GM21381 (cell line): Measurements from ENCODE around the gene IRGM.
"Not testable (repeated sequence)": the region's sequence is repeated elsewhere in the genome, so short reads cannot be mapped to it uniquely, and the experiment has no call there.

Experiments used
- ATAC-seq: cut with Tn5 transposase; IDR thresholded peaks from one replicate; pipeline ENCODE4 v1.9.1; 2021; ENCODE audit warnings: mild to moderate bottlenecking, moderate library complexity; ENCODE audit not compliant: unreplicated experiment

IRGM gene

GRCh38 chr5:150846308-150846653 is at the start of gene IRGM:
IRGM (plus strand) TSS chr5:150846521; CDS start chr5:150848124, 1,603 bp downstream.
- ATAC-seq: not testable (repeated sequence)

DNA sequence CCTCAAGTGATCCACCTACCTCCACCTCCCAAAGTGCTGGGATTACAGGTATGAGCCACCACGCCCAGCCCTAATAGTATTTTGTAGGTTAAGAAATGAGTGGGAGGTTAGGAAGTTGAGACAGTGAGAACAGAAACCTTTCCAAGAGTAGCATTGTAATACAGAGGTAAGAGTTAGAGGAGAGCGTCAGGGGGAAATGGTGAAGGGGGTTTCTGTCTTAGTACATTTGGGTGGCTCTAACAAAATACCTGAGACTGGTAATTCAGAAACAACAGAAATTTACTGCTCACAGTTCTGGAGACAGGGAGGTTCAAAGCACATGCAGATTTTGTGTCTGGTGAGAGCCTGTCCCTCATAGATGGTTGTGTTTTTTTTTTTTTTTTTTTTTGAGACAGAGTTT is 48.9 kb upstream of the IRGM start:
- no peak for ATAC-seq

- ATAC-seq: peak; percentile 67
Observed at GRCh38 chr5:150801117-150801927, 45.0 kb upstream of the IRGM start.

GRCh38 chr5:150804388-150804787 is 41.9 kb upstream of the IRGM start:
- no peak for ATAC-seq

DNA sequence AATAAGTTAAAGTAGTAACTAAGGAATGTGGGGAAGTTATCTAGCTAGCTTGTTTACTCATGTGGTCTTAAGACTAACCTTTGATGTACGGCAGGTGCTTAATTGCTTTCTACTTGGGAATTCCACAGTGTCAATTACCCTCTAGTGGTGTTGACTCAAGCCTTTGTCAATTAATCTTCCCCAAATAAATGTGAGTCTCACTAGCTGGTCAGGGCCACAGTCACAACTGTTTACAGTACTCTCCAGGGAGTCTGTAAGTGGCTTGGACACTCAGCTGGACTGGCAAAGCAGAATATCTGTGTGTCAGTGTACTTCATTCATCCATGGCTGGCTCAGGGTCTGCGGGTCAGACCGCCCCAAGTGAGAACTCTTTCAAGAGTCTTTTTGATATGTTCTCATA is 37.0 kb upstream of the IRGM start:
- no peak for ATAC-seq

DNA sequence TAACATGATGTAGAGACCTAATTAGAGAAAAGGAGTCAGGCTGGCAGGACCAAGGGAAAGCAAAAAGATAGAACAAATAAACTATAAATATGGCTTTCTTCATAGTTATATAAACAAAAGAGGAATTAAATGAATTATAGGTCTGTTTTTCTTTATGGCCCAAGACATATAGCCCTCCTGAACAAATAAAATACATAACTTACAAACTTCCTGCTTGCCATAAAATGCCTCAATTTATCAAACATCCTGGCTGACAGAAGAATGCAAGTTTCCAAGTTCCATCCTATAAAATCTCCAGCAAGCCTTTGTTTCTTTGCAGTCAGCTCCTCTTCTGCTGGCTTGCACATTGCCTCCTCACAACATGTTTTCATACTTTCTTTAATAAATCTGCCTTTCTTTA is 31.3 kb upstream of the IRGM start:
- ATAC-seq: no peak

DNA sequence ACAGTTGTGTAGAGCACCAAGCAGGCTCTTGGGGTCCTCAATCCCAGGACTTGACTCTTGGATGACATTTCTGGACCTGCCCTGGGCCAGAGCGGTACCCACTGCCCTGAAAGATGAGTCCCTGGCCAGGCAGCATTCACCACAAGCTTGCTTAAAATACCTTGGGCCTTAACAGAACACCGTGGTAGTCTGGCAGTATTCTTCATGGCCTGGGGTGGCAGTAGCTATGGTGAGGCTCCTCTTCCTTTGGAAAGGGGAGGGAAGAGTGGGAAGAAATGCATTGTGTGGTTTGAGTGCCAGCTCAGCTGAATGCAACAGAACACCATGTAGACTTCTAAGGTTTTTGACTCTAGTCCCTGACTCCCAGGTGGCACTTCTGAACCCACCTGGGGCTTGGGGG is 29.4 kb upstream of the IRGM start:
- ATAC-seq: no peak

- ATAC-seq: no peak
Observed at GRCh38 chr5:150829744-150830143, 16.6 kb upstream of the IRGM start.

DNA sequence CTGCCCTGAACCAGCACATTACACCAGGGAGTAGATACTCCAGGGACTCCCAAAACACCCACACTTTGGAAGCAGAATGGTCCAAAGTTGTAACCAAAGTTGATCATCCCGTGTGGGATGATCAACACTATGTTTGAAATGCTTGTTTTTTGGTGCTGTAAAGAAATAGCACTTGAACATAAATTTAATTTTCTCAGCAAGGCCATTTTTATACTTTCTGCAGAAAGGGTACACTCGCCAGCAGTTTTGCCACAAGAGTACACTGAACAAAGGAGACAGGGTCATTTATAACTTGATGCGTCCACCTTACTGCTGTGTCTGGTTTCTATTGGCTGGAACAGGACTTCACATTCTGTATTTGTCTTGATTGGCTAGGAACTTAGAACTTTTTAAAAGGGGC is 14.5 kb upstream of the IRGM start:
- ATAC-seq: not testable (repeated sequence)

- no peak for ATAC-seq
Observed at GRCh38 chr5:150836064-150836463, 10.3 kb upstream of the IRGM start.

DNA sequence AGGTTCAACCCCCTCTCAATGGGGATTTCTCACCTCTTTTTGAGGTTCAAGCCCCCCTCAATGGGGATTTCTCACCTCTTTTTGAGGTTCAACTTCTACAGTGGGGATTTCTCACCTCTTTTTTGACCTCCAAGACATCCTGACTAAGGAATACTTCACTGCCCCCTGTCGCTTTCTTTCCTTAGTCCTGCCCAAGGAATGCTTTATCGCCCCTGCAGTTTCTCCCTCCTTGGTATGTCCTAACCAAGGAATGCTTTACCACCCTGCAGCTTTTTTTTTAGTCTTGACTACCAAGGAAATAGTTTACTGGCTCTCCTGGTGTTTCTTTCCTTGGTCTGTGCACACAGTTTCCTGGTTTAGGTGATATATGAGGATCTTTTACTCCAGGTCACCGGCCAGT is 9.6 kb upstream of the IRGM start:
- ATAC-seq: no peak

DNA sequence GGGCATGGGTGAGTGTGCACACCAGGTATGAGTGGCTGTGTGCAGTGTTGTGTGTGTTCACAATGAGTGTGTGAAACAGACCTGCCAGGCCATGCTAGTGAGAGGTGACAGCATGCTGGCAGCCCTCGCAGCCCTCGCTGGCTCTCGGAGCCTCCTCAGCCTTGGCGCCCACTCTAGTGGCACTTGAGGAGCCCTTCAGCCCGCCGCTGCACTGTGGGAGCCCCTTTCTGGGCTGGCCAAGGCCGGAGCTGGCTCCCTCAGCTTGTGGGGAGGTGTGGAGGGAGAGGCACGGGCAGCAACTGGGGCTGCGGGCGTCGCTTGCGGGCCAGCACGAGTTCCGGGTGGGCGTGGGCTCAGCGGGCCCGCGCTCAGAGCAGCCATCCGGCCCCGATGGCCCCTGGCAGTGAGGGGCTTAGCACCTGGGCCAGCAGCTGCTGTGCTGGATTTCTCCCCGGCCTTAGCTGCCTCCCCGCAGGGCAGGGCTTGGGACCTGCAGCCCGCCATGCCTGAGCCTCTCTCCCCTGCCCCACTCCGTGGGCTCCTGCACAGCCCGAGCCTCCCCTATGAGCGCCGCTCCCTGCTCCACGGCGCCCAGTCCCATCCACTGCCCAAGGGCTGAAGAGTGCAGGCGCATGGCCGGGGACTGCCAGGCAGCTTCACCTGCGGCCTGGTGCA is 999 bp upstream of the IRGM start:
- not testable (repeated sequence) for ATAC-seq

GRCh38 chr5:150846654-150847333 is 473 bp downstream of the IRGM start:
- peak; percentile 86 for ATAC-seq

- ATAC-seq: no peak
Observed at GRCh38 chr5:150847334-150847695, 994 bp downstream of the IRGM start.

DNA sequence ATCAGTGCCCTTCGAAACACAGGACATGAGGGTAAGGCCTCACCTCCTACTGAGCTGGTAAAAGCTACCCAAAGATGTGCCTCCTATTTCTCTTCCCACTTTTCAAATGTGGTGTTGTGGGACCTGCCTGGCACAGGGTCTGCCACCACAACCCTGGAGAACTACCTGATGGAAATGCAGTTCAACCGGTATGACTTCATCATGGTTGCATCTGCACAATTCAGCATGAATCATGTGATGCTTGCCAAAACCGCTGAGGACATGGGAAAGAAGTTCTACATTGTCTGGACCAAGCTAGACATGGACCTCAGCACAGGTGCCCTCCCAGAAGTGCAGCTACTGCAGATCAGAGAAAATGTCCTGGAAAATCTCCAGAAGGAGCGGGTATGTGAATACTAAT is 1.9 kb downstream of the IRGM start:
- ATAC-seq: no peak

DNA sequence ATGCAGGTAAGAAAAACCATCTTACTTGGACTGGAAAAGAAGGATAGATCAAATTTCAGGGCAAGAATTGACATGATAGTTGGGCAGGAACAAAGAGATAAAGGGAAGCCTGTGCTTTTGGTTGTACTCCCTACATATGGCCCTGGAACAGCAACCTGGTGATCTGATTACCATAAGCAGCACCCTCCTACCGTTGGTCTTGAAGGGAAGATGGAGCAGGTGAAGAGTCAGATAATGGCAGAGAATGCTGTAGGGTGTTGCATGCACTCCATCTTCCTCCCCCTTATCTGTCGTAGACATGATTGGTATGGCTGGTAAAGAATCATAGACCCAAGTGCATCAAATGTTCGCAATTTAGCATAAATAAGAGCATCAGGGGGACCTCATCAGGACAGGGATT is 4.7 kb downstream of the IRGM start:
- ATAC-seq: no peak

- ATAC-seq: no peak
Observed at GRCh38 chr5:150853561-150853960, 7.2 kb downstream of the IRGM start.

GRCh38 chr5:150856700-150857099 is 10.4 kb downstream of the IRGM start:
- ATAC-seq: not testable (repeated sequence)

- ATAC-seq: no peak
Observed at GRCh38 chr5:150860246-150860821, 14.0 kb downstream of the IRGM start.

GRCh38 chr5:150862070-150862469 is 15.7 kb downstream of the IRGM start:
- ATAC-seq: no peak

GRCh38 chr5:150879358-150879757 is 33.0 kb downstream of the IRGM start:
- no peak for ATAC-seq
